Measurements from ENCODE around the gene DENND1A. TPM values are rescaled to one million over a fixed set of nuclear protein-coding genes. Genes with fewer than 3 reads are reported as not detected.

DENND1A gene
- total and polyA plus RNA-seq, 2 of the 13 experiments (the other 11 are each of a cell fraction or from before 2014, with no cell fraction given) = 14.8 to 30.1 TPM

DNA sequence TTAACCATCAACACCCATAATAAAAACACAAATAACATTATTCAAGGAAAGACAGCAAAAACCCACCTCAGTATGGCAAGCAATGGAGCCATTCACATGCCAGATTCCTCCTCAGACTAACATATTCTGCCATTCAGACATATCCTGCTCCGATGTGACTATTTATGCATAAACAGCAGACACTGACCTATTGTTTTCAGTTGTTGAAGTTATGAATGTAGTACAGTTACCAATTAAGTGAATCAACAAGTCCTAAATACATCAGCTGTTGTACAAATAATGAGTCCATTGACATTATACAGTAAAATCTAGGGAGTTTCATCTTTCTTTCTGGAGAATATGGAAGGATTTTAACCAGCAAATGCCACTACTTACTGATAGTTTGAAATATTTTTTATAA is 131.7 kb downstream of the DENND1A start (continued):
- no peak for TF ChIP-seq KLF16 (CRISPR knock-in tag; IDR thresholded peaks at IDR 0.05)

DNA sequence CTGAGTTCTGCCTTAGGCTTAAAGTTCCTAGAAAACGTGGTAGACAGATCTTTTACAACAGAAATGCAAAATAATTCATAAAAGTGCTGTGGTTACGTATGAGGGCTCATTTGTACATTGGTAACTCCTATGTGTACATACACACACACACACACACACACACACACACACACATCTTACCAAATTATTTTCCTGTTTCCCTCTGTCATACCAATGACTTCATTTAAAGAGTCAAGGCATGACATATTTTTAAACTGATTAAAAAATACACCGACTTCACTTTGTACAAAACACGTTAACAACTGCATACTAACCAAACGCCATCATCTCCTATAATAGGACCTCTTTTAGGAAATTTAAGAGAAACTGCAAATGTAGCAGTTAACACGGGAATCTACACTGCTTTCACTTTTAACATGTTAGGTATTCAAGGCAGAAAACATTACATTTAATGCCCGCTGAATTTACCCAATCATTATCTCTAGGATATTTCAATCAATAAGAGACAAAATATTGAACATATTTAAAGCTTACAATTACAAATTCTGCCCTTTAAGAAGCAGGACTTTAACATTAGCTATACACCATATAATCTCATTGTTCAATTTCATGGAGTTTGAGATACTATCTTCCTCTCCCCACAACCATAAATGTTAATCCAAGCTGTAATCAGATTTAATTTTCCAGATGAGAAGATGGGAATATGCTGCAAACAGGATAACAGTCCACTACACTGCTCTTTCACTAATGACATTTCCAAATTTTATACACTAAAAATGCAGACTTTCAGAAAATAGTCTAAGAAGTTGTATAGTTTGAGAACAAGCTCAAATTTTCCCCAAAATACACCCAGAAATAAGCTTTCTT is 133.1 kb downstream of the DENND1A start:
- no peak overlapping the region for H3K9ac ChIP-seq (ENCODE audit: insufficient read depth, low read depth, low read length)
- H3K4me2 ChIP-seq (ENCODE audit: low read depth, low read length) = no peak overlapping the region
- ChIA-PET CTCF (ENCODE audit: low intra/inter-chr PET ratio, low total read pairs) (no interaction called here), POLR2A (no interaction called here)
- no peak overlapping the region for H3K27ac ChIP-seq (ENCODE audit: extremely low read length, insufficient read depth, low read length)
- no peak for DNase-seq (ENCODE audit: low spot score)
- intact Hi-C loops (cut with micrococcal nuclease; ENCODE audit: unreplicated experiment) = no loop called here
- H3K4me3 ChIP-seq (replicated peaks in 1 of 3; ENCODE audit: insufficient read depth in 1 of 3, low read depth in 2 of 3, low read length in 3 of 3) = no peak overlapping the region
- H3K4me1 ChIP-seq (ENCODE audit: insufficient read depth, low read length) = no peaks in the 10 kb centered on the region; the same call in 1 of the 2 replicates
- no peak for ATAC-seq
- no peak overlapping the region for H2AFZ ChIP-seq (ENCODE audit: low read length)
- H3K9me3 ChIP-seq (ENCODE audit: low read length) = no peaks in the 10 kb centered on the region
- FAIRE-seq = no peak
- H4K20me1 ChIP-seq (ENCODE audit: insufficient read depth, low read length) = peaks cover 8% of the 10 kb centered on the region; the same call in 1 of the 2 replicates
- H3K36me3 ChIP-seq (replicated peaks in 1 of 2; ENCODE audit: control insufficient read depth in 1 of 2, insufficient read depth in 2 of 2, low read length in 2 of 2) = no peaks in the 10 kb centered on the region
- no peaks in the 10 kb centered on the region for H3K27me3 ChIP-seq (ENCODE audit: control insufficient read depth in 1 of 2, insufficient read depth in 2 of 2, low read length in 2 of 2)
- in situ Hi-C loops (cut with HindIII; ENCODE audit: extremely low pct_ligation_motif_present, low pct_unique_long_range_greater_than_20kb) = no loop called here
- 95% methylated on average over 7 of the region's 7 CpGs for WGBS (ENCODE audit: low lambda C conversion rate)
- BruUV-seq (replicated peaks) = no TSS peak
- peaks cover 10% of the 10 kb centered on the region for H3K79me2 ChIP-seq (ENCODE audit: insufficient read depth, low read length)
- no peak for TF ChIP-seq ETV6 (CRISPR knock-in tag; conservative IDR thresholded peaks at IDR 0.05)
- TF ChIP-seq, protein P1, sequence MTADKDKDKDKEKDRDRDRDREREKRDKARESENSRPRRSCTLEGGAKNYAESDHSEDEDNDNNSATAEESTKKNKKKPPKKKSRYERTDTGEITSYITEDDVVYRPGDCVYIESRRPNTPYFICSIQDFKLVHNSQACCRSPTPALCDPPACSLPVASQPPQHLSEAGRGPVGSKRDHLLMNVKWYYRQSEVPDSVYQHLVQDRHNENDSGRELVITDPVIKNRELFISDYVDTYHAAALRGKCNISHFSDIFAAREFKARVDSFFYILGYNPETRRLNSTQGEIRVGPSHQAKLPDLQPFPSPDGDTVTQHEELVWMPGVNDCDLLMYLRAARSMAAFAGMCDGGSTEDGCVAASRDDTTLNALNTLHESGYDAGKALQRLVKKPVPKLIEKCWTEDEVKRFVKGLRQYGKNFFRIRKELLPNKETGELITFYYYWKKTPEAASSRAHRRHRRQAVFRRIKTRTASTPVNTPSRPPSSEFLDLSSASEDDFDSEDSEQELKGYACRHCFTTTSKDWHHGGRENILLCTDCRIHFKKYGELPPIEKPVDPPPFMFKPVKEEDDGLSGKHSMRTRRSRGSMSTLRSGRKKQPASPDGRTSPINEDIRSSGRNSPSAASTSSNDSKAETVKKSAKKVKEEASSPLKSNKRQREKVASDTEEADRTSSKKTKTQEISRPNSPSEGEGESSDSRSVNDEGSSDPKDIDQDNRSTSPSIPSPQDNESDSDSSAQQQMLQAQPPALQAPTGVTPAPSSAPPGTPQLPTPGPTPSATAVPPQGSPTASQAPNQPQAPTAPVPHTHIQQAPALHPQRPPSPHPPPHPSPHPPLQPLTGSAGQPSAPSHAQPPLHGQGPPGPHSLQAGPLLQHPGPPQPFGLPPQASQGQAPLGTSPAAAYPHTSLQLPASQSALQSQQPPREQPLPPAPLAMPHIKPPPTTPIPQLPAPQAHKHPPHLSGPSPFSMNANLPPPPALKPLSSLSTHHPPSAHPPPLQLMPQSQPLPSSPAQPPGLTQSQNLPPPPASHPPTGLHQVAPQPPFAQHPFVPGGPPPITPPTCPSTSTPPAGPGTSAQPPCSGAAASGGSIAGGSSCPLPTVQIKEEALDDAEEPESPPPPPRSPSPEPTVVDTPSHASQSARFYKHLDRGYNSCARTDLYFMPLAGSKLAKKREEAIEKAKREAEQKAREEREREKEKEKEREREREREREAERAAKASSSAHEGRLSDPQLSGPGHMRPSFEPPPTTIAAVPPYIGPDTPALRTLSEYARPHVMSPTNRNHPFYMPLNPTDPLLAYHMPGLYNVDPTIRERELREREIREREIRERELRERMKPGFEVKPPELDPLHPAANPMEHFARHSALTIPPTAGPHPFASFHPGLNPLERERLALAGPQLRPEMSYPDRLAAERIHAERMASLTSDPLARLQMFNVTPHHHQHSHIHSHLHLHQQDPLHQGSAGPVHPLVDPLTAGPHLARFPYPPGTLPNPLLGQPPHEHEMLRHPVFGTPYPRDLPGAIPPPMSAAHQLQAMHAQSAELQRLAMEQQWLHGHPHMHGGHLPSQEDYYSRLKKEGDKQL (CRISPR knock-in tag; IDR thresholded peaks at IDR 0.05; ENCODE audit: low read depth) = no peak
- no peak for TF ChIP-seq ZNF343 (CRISPR knock-in tag; IDR thresholded peaks at IDR 0.05)
- TF ChIP-seq KAT2B (IDR thresholded peaks at IDR 0.05; ENCODE audit: borderline replicate concordance, low read depth, low read length) = no peak
- TF ChIP-seq ZNF441 (CRISPR knock-in tag; IDR thresholded peaks at IDR 0.05; ENCODE audit: borderline replicate concordance) = no peak
- TF ChIP-seq ZNF672 (CRISPR knock-in tag; IDR thresholded peaks at IDR 0.05) = no peak
- no peak for TF ChIP-seq CBX5 (CRISPR knock-in tag; IDR thresholded peaks at IDR 0.05; ENCODE audit: borderline replicate concordance)
- no peak for TF ChIP-seq KDM5B (CRISPR knock-in tag; IDR thresholded peaks at IDR 0.05; ENCODE audit: borderline replicate concordance)
- TF ChIP-seq, protein P2, sequence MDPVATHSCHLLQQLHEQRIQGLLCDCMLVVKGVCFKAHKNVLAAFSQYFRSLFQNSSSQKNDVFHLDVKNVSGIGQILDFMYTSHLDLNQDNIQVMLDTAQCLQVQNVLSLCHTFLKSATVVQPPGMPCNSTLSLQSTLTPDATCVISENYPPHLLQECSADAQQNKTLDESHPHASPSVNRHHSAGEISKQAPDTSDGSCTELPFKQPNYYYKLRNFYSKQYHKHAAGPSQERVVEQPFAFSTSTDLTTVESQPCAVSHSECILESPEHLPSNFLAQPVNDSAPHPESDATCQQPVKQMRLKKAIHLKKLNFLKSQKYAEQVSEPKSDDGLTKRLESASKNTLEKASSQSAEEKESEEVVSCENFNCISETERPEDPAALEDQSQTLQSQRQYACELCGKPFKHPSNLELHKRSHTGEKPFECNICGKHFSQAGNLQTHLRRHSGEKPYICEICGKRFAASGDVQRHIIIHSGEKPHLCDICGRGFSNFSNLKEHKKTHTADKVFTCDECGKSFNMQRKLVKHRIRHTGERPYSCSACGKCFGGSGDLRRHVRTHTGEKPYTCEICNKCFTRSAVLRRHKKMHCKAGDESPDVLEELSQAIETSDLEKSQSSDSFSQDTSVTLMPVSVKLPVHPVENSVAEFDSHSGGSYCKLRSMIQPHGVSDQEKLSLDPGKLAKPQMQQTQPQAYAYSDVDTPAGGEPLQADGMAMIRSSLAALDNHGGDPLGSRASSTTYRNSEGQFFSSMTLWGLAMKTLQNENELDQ (CRISPR knock-in tag; IDR thresholded peaks at IDR 0.05; ENCODE audit: borderline replicate concordance) = no peak
- TF ChIP-seq ZNF879 (CRISPR knock-in tag; IDR thresholded peaks at IDR 0.05) = no peak
